Neural cell (in vitro differentiated cells): ENCODE results near the gene RIN3. TPM values are rescaled to one million over a fixed set of nuclear protein-coding genes. Genes with fewer than 3 reads are reported as not detected.

ENCODE experiments used
- H2AFZ ChIP-seq: fragments of 200-600, 300-800 bp; sonication (generic), shearing (Covaris generic); 2 replicates; pipeline ENCODE4 v1.6.0; 2014; ENCODE audit warnings: low read depth, mild to moderate bottlenecking, antibody characterized with exemption, low read length, moderate library complexity
- H3F3A ChIP-seq: fragments of 200-600 bp; shearing (Covaris generic); 2 replicates; pipeline ENCODE4 v1.6.1; 2016; ENCODE audit warnings: mild to moderate bottlenecking, moderate library complexity, mixed read lengths, antibody characterized with exemption, low read length; ENCODE audit not compliant: insufficient read depth, poor library complexity, severe bottlenecking
- H3K27ac ChIP-seq: fragments of 200-600, 300-800 bp; sonication (generic), shearing (Covaris generic); 2 replicates; pipeline ENCODE4 v1.5.1; 2014; ENCODE audit warnings: mild to moderate bottlenecking, low read length, moderate library complexity
- H3K27me3 ChIP-seq: fragments of 300-800, 200-600 bp; sonication (generic), shearing (Covaris generic); 2 replicates; pipeline ENCODE4 v1.6.0; 2014; ENCODE audit warnings: mild to moderate bottlenecking, low read depth, low read length, moderate library complexity; ENCODE audit not compliant: insufficient read depth
- H3K36me3 ChIP-seq: fragments of 300-800, 200-600 bp; sonication (generic), shearing (Covaris generic); 2 replicates; pipeline ENCODE4 v1.5.1; 2014; ENCODE audit warnings: mild to moderate bottlenecking, antibody characterized with exemption, low read length, moderate library complexity; ENCODE audit not compliant: insufficient read depth
- H3K4me2 ChIP-seq: fragments of 300-800, 200-600 bp; sonication (generic), shearing (Covaris generic); 2 replicates; pipeline ENCODE4 v1.6.0; 2014; ENCODE audit warnings: mild to moderate bottlenecking, low read length
- H3K4me3 ChIP-seq: fragments of 300-800, 200-600 bp; sonication (generic), shearing (Covaris generic); 2 replicates; pipeline ENCODE4 v1.5.1; 2014; ENCODE audit warnings: mild to moderate bottlenecking, low read length, moderate library complexity
- H3K79me2 ChIP-seq: fragments of 200-600 bp; shearing (Covaris generic); replicated peaks from 2 replicates; pipeline ENCODE4 v1.6.0; 2014; ENCODE audit warnings: mild to moderate bottlenecking, low read length, moderate library complexity; ENCODE audit not compliant: insufficient read depth
- H3K9ac ChIP-seq: fragments of 300-800, 200-600 bp; sonication (generic), shearing (Covaris generic); 2 replicates; pipeline ENCODE4 v1.6.1; 2016; ENCODE audit warnings: mild to moderate bottlenecking, low read length, mixed read lengths
- H3K9me2 ChIP-seq: fragments of 200-600 bp; shearing (Covaris generic); 2 replicates; pipeline ENCODE4 v1.6.1; 2016; ENCODE audit warnings: mild to moderate bottlenecking, low read length, mixed read lengths; ENCODE audit not compliant: insufficient read depth
- H3K9me3 ChIP-seq: fragments of 200-600, 300-800 bp; sonication (generic), shearing (Covaris generic); 2 replicates; pipeline ENCODE4 v1.6.1; 2016; ENCODE audit warnings: mild to moderate bottlenecking, mixed run types, low read length, moderate library complexity, mixed read lengths
- H4K20me1 ChIP-seq: fragments of 200-600 bp; shearing (Covaris generic); 2 replicates; pipeline ENCODE4 v1.6.1; 2016; ENCODE audit warnings: mild to moderate bottlenecking, mixed run types; ENCODE audit not compliant: insufficient read depth
- EP300 ChIP-seq: fragments of 450-650 bp; conservative IDR thresholded peaks from 2 replicates; pipeline ENCODE4 v1.6.1; 2014; ENCODE audit warnings: antibody characterized with exemption, mild to moderate bottlenecking, moderate library complexity; ENCODE audit not compliant: poor library complexity, severe bottlenecking
- EZH2 ChIP-seq: fragments of 200-600, 300-800 bp; shearing (Covaris generic), sonication (generic); IDR thresholded peaks from 2 replicates; pipeline ENCODE4 v1.6.1; 2014; ENCODE audit warnings: antibody characterized with exemption, low read length, borderline replicate concordance, mild to moderate bottlenecking; ENCODE audit not compliant: insufficient read depth, poor library complexity, severe bottlenecking
- MXI1 ChIP-seq: fragments of 450-650 bp; conservative IDR thresholded peaks from 2 replicates; pipeline ENCODE4 v1.6.1; 2014; ENCODE audit warnings: antibody characterized with exemption, mild to moderate bottlenecking; ENCODE audit not compliant: poor library complexity, severe bottlenecking
- POLR2AphosphoS5 ChIP-seq: IDR thresholded peaks from 2 replicates; pipeline ENCODE4 v1.6.1; 2012
- RAD21 ChIP-seq: fragments of 450-650 bp; conservative IDR thresholded peaks from 2 replicates; pipeline ENCODE4 v1.6.1; 2014; ENCODE audit warnings: antibody characterized with exemption, mild to moderate bottlenecking, moderate library complexity
- SMC3 ChIP-seq: fragments of 450-650 bp; conservative IDR thresholded peaks from 2 replicates; pipeline ENCODE4 v1.6.1; 2014; ENCODE audit warnings: antibody characterized with exemption, mild to moderate bottlenecking, moderate library complexity; ENCODE audit not compliant: poor library complexity
- TAF1 ChIP-seq: IDR thresholded peaks from 2 replicates; pipeline ENCODE4 v1.6.1; 2012; ENCODE audit warnings: low read depth
- polyA plus RNA-seq: library from polyadenylated mRNA; depleted of rRNA; stranded (reverse); fragments of >200 nt; gene quantifications from 2 replicates; pipeline ENCODE4 v1.2.3, GENCODE V29; 2014
- TF ChIP-seq, protein P1 (sequence below): IDR thresholded peaks from 2 replicates; pipeline ENCODE4 v1.6.1; 2012; ENCODE audit warnings: borderline replicate concordance
- TF ChIP-seq, protein P2 (sequence below): fragments of 450-650 bp; IDR thresholded peaks from 2 replicates; pipeline ENCODE4 v1.5.1; 2014; ENCODE audit warnings: antibody characterized with exemption, mild to moderate bottlenecking, moderate library complexity; ENCODE audit not compliant: poor library complexity, severe bottlenecking

RIN3 gene
- polyA plus RNA-seq, 1 donor from 2014 or later, result not detected

DNA sequence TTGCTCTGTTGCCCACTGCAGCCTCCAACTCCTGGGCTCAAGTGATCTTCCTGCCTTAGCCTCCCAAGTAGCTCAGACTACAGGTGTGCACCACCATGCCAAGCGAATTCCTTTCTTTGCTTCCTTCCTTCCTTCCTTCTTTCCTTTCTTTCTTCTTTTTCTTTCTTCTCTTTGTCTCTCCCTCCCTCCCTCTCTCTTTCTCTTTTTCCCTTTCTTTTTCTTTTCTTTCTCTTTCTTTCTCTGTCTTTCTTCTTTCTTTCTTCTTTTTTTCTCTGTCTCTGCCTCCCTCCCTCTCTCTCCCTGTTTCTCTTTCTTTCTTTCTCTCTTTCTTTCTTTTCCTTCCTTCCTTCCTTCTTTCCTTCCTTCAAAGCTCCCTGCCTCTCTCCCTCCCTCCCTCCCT lies 182.0 kb downstream of the RIN3 start:
- Histone ChIP-seq H3K4me3 (no peak overlapping the region), H3K9ac (no peak overlapping the region), H3F3A (no peaks in the 10 kb centered on the region), H3K27me3 (no peaks in the 10 kb centered on the region), H3K4me2 (no peak overlapping the region), H3K27ac (no peak overlapping the region), H4K20me1 (no peaks in the 10 kb centered on the region), H2AFZ (no peak overlapping the region), H3K79me2 (no peaks in the 10 kb centered on the region), H3K9me3 (no peaks in the 10 kb centered on the region), H3K36me3 (no peaks in the 10 kb centered on the region), H3K9me2 (no peaks in the 10 kb centered on the region)
- TF ChIP-seq EZH2 (no peak), MXI1 (no peak), POLR2AphosphoS5 (no peak), TAF1 (no peak), EP300 (no peak), SMC3 (no peak), RAD21 (no peak)
- TF ChIP-seq, protein P1, sequence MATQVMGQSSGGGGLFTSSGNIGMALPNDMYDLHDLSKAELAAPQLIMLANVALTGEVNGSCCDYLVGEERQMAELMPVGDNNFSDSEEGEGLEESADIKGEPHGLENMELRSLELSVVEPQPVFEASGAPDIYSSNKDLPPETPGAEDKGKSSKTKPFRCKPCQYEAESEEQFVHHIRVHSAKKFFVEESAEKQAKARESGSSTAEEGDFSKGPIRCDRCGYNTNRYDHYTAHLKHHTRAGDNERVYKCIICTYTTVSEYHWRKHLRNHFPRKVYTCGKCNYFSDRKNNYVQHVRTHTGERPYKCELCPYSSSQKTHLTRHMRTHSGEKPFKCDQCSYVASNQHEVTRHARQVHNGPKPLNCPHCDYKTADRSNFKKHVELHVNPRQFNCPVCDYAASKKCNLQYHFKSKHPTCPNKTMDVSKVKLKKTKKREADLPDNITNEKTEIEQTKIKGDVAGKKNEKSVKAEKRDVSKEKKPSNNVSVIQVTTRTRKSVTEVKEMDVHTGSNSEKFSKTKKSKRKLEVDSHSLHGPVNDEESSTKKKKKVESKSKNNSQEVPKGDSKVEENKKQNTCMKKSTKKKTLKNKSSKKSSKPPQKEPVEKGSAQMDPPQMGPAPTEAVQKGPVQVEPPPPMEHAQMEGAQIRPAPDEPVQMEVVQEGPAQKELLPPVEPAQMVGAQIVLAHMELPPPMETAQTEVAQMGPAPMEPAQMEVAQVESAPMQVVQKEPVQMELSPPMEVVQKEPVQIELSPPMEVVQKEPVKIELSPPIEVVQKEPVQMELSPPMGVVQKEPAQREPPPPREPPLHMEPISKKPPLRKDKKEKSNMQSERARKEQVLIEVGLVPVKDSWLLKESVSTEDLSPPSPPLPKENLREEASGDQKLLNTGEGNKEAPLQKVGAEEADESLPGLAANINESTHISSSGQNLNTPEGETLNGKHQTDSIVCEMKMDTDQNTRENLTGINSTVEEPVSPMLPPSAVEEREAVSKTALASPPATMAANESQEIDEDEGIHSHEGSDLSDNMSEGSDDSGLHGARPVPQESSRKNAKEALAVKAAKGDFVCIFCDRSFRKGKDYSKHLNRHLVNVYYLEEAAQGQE, result no peak
- TF ChIP-seq, protein P2, sequence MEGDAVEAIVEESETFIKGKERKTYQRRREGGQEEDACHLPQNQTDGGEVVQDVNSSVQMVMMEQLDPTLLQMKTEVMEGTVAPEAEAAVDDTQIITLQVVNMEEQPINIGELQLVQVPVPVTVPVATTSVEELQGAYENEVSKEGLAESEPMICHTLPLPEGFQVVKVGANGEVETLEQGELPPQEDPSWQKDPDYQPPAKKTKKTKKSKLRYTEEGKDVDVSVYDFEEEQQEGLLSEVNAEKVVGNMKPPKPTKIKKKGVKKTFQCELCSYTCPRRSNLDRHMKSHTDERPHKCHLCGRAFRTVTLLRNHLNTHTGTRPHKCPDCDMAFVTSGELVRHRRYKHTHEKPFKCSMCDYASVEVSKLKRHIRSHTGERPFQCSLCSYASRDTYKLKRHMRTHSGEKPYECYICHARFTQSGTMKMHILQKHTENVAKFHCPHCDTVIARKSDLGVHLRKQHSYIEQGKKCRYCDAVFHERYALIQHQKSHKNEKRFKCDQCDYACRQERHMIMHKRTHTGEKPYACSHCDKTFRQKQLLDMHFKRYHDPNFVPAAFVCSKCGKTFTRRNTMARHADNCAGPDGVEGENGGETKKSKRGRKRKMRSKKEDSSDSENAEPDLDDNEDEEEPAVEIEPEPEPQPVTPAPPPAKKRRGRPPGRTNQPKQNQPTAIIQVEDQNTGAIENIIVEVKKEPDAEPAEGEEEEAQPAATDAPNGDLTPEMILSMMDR, result no peak

DNA sequence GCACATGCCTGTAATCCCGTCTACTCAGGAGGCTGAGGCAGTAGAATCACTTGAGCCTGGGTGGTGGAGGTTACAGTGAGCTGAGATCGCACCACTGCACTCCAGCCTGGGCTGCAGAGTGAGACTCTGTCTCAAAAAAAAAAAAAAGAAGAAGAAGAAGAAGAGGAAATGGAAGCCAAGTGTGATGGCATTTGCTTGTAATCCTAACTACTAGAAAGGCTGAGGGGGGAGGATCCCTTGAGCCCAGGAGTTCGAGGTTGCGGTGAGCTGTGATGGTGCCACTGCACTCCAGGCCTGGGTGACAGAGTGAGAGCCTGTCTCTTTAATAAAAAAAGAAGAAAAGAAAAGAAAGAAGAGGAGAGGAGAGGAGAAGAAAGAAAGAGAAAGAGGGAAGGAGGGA lies 182.8 kb downstream of the RIN3 start:
- no peak overlapping the region for H3K4me2 ChIP-seq
- TF ChIP-seq SMC3 (no peak), EP300 (no peak), MXI1 (no peak), RAD21 (no peak), POLR2AphosphoS5 (no peak), TAF1 (no peak), EZH2 (no peak)
- TF ChIP-seq, protein P1, result no peak
- TF ChIP-seq, protein P2, result no peak
- H3K4me3 ChIP-seq, result no peak overlapping the region
- no peak overlapping the region for H3K9ac ChIP-seq
- H3K9me3 ChIP-seq, result no peaks in the 10 kb centered on the region
- H4K20me1 ChIP-seq, result no peaks in the 10 kb centered on the region
- H3K27me3 ChIP-seq, result no peaks in the 10 kb centered on the region
- no peaks in the 10 kb centered on the region for H3K36me3 ChIP-seq
- no peaks in the 10 kb centered on the region for H3K79me2 ChIP-seq
- H2AFZ ChIP-seq, result no peak overlapping the region
- no peak overlapping the region for H3K27ac ChIP-seq
- H3F3A ChIP-seq, result no peaks in the 10 kb centered on the region
- no peaks in the 10 kb centered on the region for H3K9me2 ChIP-seq
